H9 (cell line): Measurements from ENCODE around the gene COA1. TPM values are rescaled to one million over a fixed set of nuclear protein-coding genes. Genes with fewer than 3 reads are reported as not detected.

Experiments
- DNase-seq: peaks from one replicate; pipeline ENCODE4 v3.0.0-alpha.2; 2017
- H2AFZ ChIP-seq: one replicate; pipeline ENCODE4 v1.6.1; 2013; ENCODE audit warnings: mild to moderate bottlenecking, low read length, control low read depth, moderate library complexity
- H2AK5ac ChIP-seq: 2 replicates; pipeline ENCODE4 v1.6.1; 2013; ENCODE audit warnings: low read length, control low read depth, mixed read lengths; ENCODE audit not compliant: insufficient read length
- H2BK120ac ChIP-seq: one replicate; pipeline ENCODE4 v1.6.1; 2013; ENCODE audit warnings: low read depth, mild to moderate bottlenecking, low read length, control low read depth, inconsistent platforms; ENCODE audit not compliant: poor library complexity, severe bottlenecking
- H2BK12ac ChIP-seq: 2 replicates; pipeline ENCODE4 v1.6.1; 2013; ENCODE audit warnings: low read length, control low read depth, mixed read lengths, low read depth; ENCODE audit not compliant: insufficient read length
- H2BK15ac ChIP-seq: 2 replicates; pipeline ENCODE4 v1.6.1; 2013; ENCODE audit warnings: low read depth, low read length, control low read depth
- H2BK20ac ChIP-seq: one replicate; pipeline ENCODE4 v1.6.1; 2013; ENCODE audit warnings: low read depth, mild to moderate bottlenecking, low read length, control low read depth, inconsistent platforms; ENCODE audit not compliant: poor library complexity, severe bottlenecking
- H2BK5ac ChIP-seq: 2 replicates; pipeline ENCODE4 v1.6.1; 2013; ENCODE audit warnings: low read length, control low read depth, mixed read lengths; ENCODE audit not compliant: insufficient read length
- H3K14ac ChIP-seq: 2 replicates; pipeline ENCODE4 v1.6.1; 2013; ENCODE audit warnings: low read length, control low read depth; ENCODE audit not compliant: insufficient read depth
- H3K18ac ChIP-seq: 2 replicates; pipeline ENCODE4 v1.6.1; 2013; ENCODE audit warnings: low read depth, mild to moderate bottlenecking, mixed read lengths, low read length, control low read depth; ENCODE audit not compliant: insufficient read length
- H3K23ac ChIP-seq: 2 replicates; pipeline ENCODE4 v1.6.1; 2013; ENCODE audit warnings: low read length, control low read depth, mixed read lengths, low read depth; ENCODE audit not compliant: insufficient read length
- H3K23me2 ChIP-seq: 2 replicates; pipeline ENCODE4 v1.6.1; 2013; ENCODE audit warnings: low read depth, mild to moderate bottlenecking, mixed read lengths, low read length, control low read depth; ENCODE audit not compliant: insufficient read length, poor library complexity, severe bottlenecking
- H3K27ac ChIP-seq: 2 replicates; pipeline ENCODE4 v1.5.1; 2013; ENCODE audit warnings: low read length, control low read depth, mixed read lengths, low read depth; ENCODE audit not compliant: insufficient read length
- H3K27me3 ChIP-seq: 2 replicates; pipeline ENCODE4 v1.6.1; 2013; ENCODE audit warnings: low read length, control low read depth, inconsistent platforms; ENCODE audit not compliant: insufficient read depth
- H3K4ac ChIP-seq: 2 replicates; pipeline ENCODE4 v1.6.1; 2013; ENCODE audit warnings: low read depth, mild to moderate bottlenecking, control low read depth, inconsistent platforms, low read length, moderate library complexity
- H3K4me1 ChIP-seq: 2 replicates; pipeline ENCODE4 v1.6.1; 2013; ENCODE audit warnings: low read length, control low read depth, inconsistent platforms; ENCODE audit not compliant: insufficient read depth
- H3K4me2 ChIP-seq: 2 replicates; pipeline ENCODE4 v1.6.1; 2013; ENCODE audit warnings: low read length, control low read depth, mixed read lengths; ENCODE audit not compliant: insufficient read length, insufficient read depth
- H3K56ac ChIP-seq: 2 replicates; pipeline ENCODE4 v1.6.1; 2013; ENCODE audit warnings: low read depth, mild to moderate bottlenecking, mixed read lengths, low read length, control low read depth; ENCODE audit not compliant: insufficient read length
- H3K79me1 ChIP-seq: 2 replicates; pipeline ENCODE4 v1.6.1; 2013; ENCODE audit warnings: low read depth, mild to moderate bottlenecking, moderate library complexity, low read length, control low read depth, inconsistent platforms; ENCODE audit not compliant: insufficient read depth, poor library complexity, severe bottlenecking
- H3K79me2 ChIP-seq: 2 replicates; pipeline ENCODE4 v1.6.1; 2013; ENCODE audit warnings: low read length, control low read depth, inconsistent platforms; ENCODE audit not compliant: insufficient read depth
- H3K9ac ChIP-seq: 2 replicates; pipeline ENCODE4 v1.6.1; 2013; ENCODE audit warnings: low read length, control low read depth, mixed read lengths; ENCODE audit not compliant: insufficient read length; ENCODE audit errors: extremely low read depth
- H3K9me3 ChIP-seq: one replicate; pipeline ENCODE4 v1.6.1; 2013; ENCODE audit warnings: low read depth, low read length, inconsistent platforms; ENCODE audit not compliant: control insufficient read depth
- H3T11ph ChIP-seq: one replicate; pipeline ENCODE4 v1.6.1; 2013; ENCODE audit warnings: mild to moderate bottlenecking, low read length, control low read depth, inconsistent platforms
- H4K20me1 ChIP-seq: one replicate; pipeline ENCODE4 v1.6.1; 2013; ENCODE audit not compliant: control insufficient read depth, insufficient read length, insufficient read depth
- H4K5ac ChIP-seq: 2 replicates; pipeline ENCODE4 v1.6.1; 2013; ENCODE audit warnings: low read depth, mild to moderate bottlenecking, mixed read lengths, low read length, control low read depth; ENCODE audit not compliant: insufficient read length
- H4K8ac ChIP-seq: replicated peaks from 2 replicates; pipeline ENCODE4 v1.6.1; 2013; ENCODE audit warnings: low read length, control low read depth, mixed read lengths, low read depth; ENCODE audit not compliant: insufficient read length
- H4K91ac ChIP-seq: 2 replicates; pipeline ENCODE4 v1.6.1; 2013; ENCODE audit warnings: low read depth, mild to moderate bottlenecking, moderate library complexity, mixed read lengths, low read length, control low read depth; ENCODE audit not compliant: insufficient read length
- H3K27ac Mint-ChIP-seq, 3 experiments: 2 replicates in 2 of 3; 3 replicates in 1 of 3; pipeline ENCODE4 v1.8.0; 2020 to 2021; ENCODE audit warnings: mixed read lengths in 3 of 3, mild to moderate bottlenecking in 1 of 3, moderate library complexity in 1 of 3
- H3K27me3 Mint-ChIP-seq: 2 replicates; pipeline ENCODE4 v1.8.0; 2021; ENCODE audit warnings: low read depth, mild to moderate bottlenecking, moderate library complexity, mixed read lengths
- H3K36me3 Mint-ChIP-seq, 3 experiments: 2 replicates in 2 of 3; 3 replicates in 1 of 3; pipeline ENCODE4 v1.8.0; 2020 to 2021; ENCODE audit warnings: low read depth in 3 of 3, mixed read lengths in 3 of 3; ENCODE audit not compliant: insufficient read depth in 1 of 3
- H3K4me1 Mint-ChIP-seq, 2 experiments: 2 replicates each; pipeline ENCODE4 v1.8.0; 2020; ENCODE audit warnings: mixed read lengths in 2 of 2
- H3K4me3 Mint-ChIP-seq, 2 experiments: 2 replicates in 1 of 2; 3 replicates in 1 of 2; pipeline ENCODE4 v1.8.0; 2020 to 2021; ENCODE audit warnings: mild to moderate bottlenecking in 2 of 2, mixed read lengths in 2 of 2, moderate library complexity in 1 of 2
- H3K9me3 Mint-ChIP-seq, 2 experiments: 2 replicates in 1 of 2; 3 replicates in 1 of 2; pipeline ENCODE4 v1.8.0; 2020; ENCODE audit warnings: mild to moderate bottlenecking in 2 of 2, mixed read lengths in 2 of 2, moderate library complexity in 1 of 2
- CTCF ChIP-seq: fragments of 200-600 bp; sonication (generic); conservative IDR thresholded peaks from 3 replicates; pipeline ENCODE4 v1.8.0; 2021; ENCODE audit warnings: antibody characterized with exemption, mild to moderate bottlenecking
- WGBS: extraction: QIAGEN DNeasy Blood & Tissue Kit; methylation state at CpG from one replicate; pipeline ENCODE4 v1.1.7; 2013; ENCODE audit warnings: missing lambda C conversion rate, low lambda C conversion rate, mixed read lengths; ENCODE audit not compliant: insufficient read length; ENCODE audit errors: extremely low coverage; 5-methylcytosine and 5-hydroxymethylcytosine counted together
- total RNA-seq: library from RNA; stranded (reverse); gene quantifications from 2 replicates; pipeline ENCODE4 v1.2.1, GENCODE V29; 2021

Gene COA1
- total RNA-seq, 1 experiment from 2014 or later, result 138 TPM

- Histone ChIP-seq H3K27me3 (no peaks in the 10 kb centered on the region), H3K14ac (no peak overlapping the region), H4K5ac (no peak overlapping the region), H4K91ac (no peak overlapping the region), H3K23ac (no peak overlapping the region), H3K79me2 (peaks cover 15% of the 10 kb centered on the region), H2BK5ac (no peak overlapping the region), H4K20me1 (no peaks in the 10 kb centered on the region), H3K79me1 (peaks cover 19% of the 10 kb centered on the region), H3T11ph (no peak overlapping the region), H3K4me2 (no peak overlapping the region), H2BK12ac (no peak overlapping the region), H2BK20ac (no peak overlapping the region), H3K56ac (no peak overlapping the region), H3K9ac (no peak overlapping the region), H2AFZ (no peak overlapping the region), H3K4ac (no peak overlapping the region), H2AK5ac (no peak overlapping the region), H3K18ac (no peak overlapping the region), H3K4me1 (no peaks in the 10 kb centered on the region), H2BK15ac (no peak overlapping the region), H2BK120ac (no peak overlapping the region), H3K9me3 (no peaks in the 10 kb centered on the region), H4K8ac (no peak overlapping the region), H3K27ac (no peak overlapping the region), H3K23me2 (no peaks in the 10 kb centered on the region)
- H3K36me3 Mint-ChIP-seq, result peaks cover 19 to 29% (median 23%) of the 10 kb centered on the region in 3 experiments
- H3K9me3 Mint-ChIP-seq, result peaks cover 12 to 25% of the 10 kb centered on the region in 2 experiments
- no CpG with 5 or more reads among the region's 3 CpGs for WGBS
- H3K4me1 Mint-ChIP-seq, result no peaks in the 10 kb centered on the region
- H3K27ac Mint-ChIP-seq, result no peak overlapping the region
- DNase-seq, result no peak
- no peak overlapping the region for H3K4me3 Mint-ChIP-seq
- no peak for TF ChIP-seq CTCF
- H3K27me3 Mint-ChIP-seq, result no peaks in the 10 kb centered on the region
Observed at GRCh38 chr7:43680736-43681135, 48.6 kb downstream of the COA1 start.
